Stimulated activated CD4-positive, alpha-beta T cell treated with anti-CD3 and anti-CD28 coated beads, Interleukin-2, amount 100 ng/mL, for 24 hours (primary cell): ENCODE data around the gene LRRN3.

Source experiments
- DNase-seq, 2 donors: peaks; one replicate each; pipeline ENCODE4 v3.0.0-alpha.2; 2020

LRRN3 gene

GRCh38 chr7:111172564-111173257 is 81.8 kb downstream of the LRRN3 start:
- no peak for DNase-seq

GRCh38 chr7:111173528-111173927 is 82.6 kb downstream of the LRRN3 start:
- no peak for DNase-seq

- DNase-seq, result no peak
These were observed 83.1 kb downstream of the LRRN3 start for GRCh38 chr7:111173990-111174389.

- DNase-seq, result no peak
These were observed 83.6 kb downstream of the LRRN3 start for GRCh38 chr7:111174510-111174909.
